Mesangial cell (primary cell): ENCODE measurements around the gene PCYT1A. TPM values are rescaled to one million over a fixed set of nuclear protein-coding genes. Genes with fewer than 3 reads are reported as not detected.

Experiments
- total RNA-seq: library from RNA; depleted of rRNA; stranded (reverse); fragments of >200 nt; gene quantifications from 2 replicates; pipeline ENCODE4 v1.2.3, GENCODE V29; 2015

The PCYT1A gene
- 39.3 and 42.3 TPM in 2 replicates for total RNA-seq

GRCh38 chr3:196287440-196288140 is at the start of gene PCYT1A:
Gene PCYT1A, minus strand, starts transcription at chr3:196287726. Its CDS starts 17,195 bp downstream, at chr3:196270531.

GRCh38 chr3:196317687-196318467 is 30.4 kb upstream of the PCYT1A start, which contains the start of gene DYNLT2B:
Gene DYNLT2B, minus strand, starts transcription at chr3:196318240. Its CDS starts 88 bp downstream, at chr3:196318152.

GRCh38 chr3:196216089-196216564 is 71.4 kb downstream of the PCYT1A start, which contains the start of gene SLC51A:
Gene SLC51A, plus strand, starts transcription at chr3:196216534. Its CDS starts 179 bp downstream, at chr3:196216713.

GRCh38 chr3:196210673-196211556 is 76.6 kb downstream of the PCYT1A start, which contains the start of gene ZDHHC19:
Gene ZDHHC19, minus strand, starts transcription at chr3:196211400. Its CDS starts 85 bp downstream, at chr3:196211315.

Other genes starting within 250 kb of the PCYT1A start
- gene TFRC, start 205.6 kb downstream of the PCYT1A start, total RNA-seq: 38.2 and 132 TPM in 2 replicates
- 0.13 TPM in 1 of 2 replicates, not detected in the other for gene ZDHHC19, start 76.3 kb downstream of the PCYT1A start, total RNA-seq
- not detected in 2 replicates for gene SLC51A, start 71.2 kb downstream of the PCYT1A start, total RNA-seq
- gene DYNLT2B, start 30.5 kb upstream of the PCYT1A start, total RNA-seq: 9.5 and 17.0 TPM in 2 replicates
- 1.5 and 3.1 TPM in 2 replicates for gene TM4SF19, start 50.7 kb upstream of the PCYT1A start, total RNA-seq
- 8.3 and 9.9 TPM in 2 replicates for gene UBXN7, start 144.7 kb upstream of the PCYT1A start, total RNA-seq
- 7.6 and 10.3 TPM in 2 replicates for gene RNF168, start 216.0 kb upstream of the PCYT1A start, total RNA-seq
- gene SMCO1, start 227.6 kb upstream of the PCYT1A start, total RNA-seq: not detected in 2 replicates